Skeletal muscle tissue (tissue), 4 donors: Measurements from ENCODE around the gene ADIRF. TPM values are rescaled to one million over a fixed set of nuclear protein-coding genes. Genes with fewer than 3 reads are reported as not detected.
A peak's percentile ranks its signal among the peaks of the same experiment; 100 is the strongest.
"Not testable (repeated sequence)": the region's sequence is repeated elsewhere in the genome, so short reads cannot be mapped to it uniquely, and the experiment has no call there.

ENCODE experiments used
- H3K27ac ChIP-seq: one replicate; pipeline ENCODE4 v1.7.0; 2013; ENCODE audit warnings: mild to moderate bottlenecking, low read depth, low read length, inconsistent platforms
- H3K27me3 ChIP-seq, 3 donors: one replicate each; pipeline ENCODE4 v1.7.0; 2013; ENCODE audit warnings: low read length in 3 of 3; ENCODE audit not compliant: control insufficient read depth in 3 of 3, insufficient read depth in 3 of 3
- H3K36me3 ChIP-seq, 3 donors: one replicate each; pipeline ENCODE4 v1.7.0; 2013; ENCODE audit warnings: low read length in 3 of 3; ENCODE audit not compliant: control insufficient read depth in 3 of 3, insufficient read depth in 3 of 3
- H3K4me1 ChIP-seq, 3 donors: one replicate each; pipeline ENCODE4 v1.7.0; 2013; ENCODE audit warnings: low read length in 3 of 3, mild to moderate bottlenecking in 3 of 3; ENCODE audit not compliant: control insufficient read depth in 3 of 3, insufficient read depth in 3 of 3
- H3K4me3 ChIP-seq, 3 donors: one replicate each; pipeline ENCODE4 v1.7.0; 2013; ENCODE audit warnings: low read length in 3 of 3
- H3K9ac ChIP-seq, 3 donors: one replicate each; pipeline ENCODE4 v1.7.0; 2013; ENCODE audit warnings: low read length in 3 of 3, mild to moderate bottlenecking in 3 of 3, moderate library complexity in 2 of 3, low read depth in 1 of 3
- H3K9me3 ChIP-seq, 3 donors: one replicate each; pipeline ENCODE4 v1.7.0; 2013; ENCODE audit warnings: low read length in 3 of 3; ENCODE audit not compliant: control insufficient read depth in 3 of 3
- total RNA-seq: library from RNA; depleted of rRNA; stranded (reverse); fragments of >200 nt; gene quantifications from one replicate; pipeline ENCODE4 v1.2.3, GENCODE V29; 2014
- donor health status: Osteomylitis.

Gene ADIRF
- total RNA-seq, 1 donor from 2014 or later = 11.5 TPM

DNA sequence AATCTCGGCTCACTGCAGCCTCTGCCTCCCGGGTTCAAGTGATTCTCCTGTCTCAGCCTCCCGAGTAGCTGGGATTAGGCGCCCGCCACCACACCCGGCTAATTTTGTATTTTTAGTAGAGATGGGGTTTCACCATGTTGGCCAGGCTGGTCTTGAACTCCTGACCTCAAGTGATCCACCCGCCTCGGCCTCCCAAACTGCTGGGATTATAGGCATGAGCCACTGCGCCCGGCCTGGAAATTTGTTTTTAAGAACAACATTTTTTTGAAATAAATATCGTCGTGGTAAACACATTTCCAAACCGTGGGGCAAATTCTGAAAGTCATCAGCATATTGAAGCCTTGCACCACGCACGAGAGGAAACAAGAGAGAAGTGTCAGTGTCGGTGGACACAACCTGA, 28.2 kb upstream of the ADIRF start:
- Histone ChIP-seq H3K4me1 (peaks cover 21 to 39% (median 23%) of the 10 kb centered on the region in 3 donors), H3K36me3 (peaks cover 0 to 18% (median 7%) of the 10 kb centered on the region in 3 donors)
- H3K4me3 ChIP-seq, H3K27me3 ChIP-seq, H3K9me3 ChIP-seq, H3K27ac ChIP-seq, H3K9ac ChIP-seq: not testable (repeated sequence)

- Histone ChIP-seq H3K27me3 (peaks cover 0 to 7% (median 3%) of the 10 kb centered on the region in 3 donors), H3K27ac (no peak overlapping the region), H3K9me3 (no peaks in the 10 kb centered on the region), H3K4me1 (peaks cover 27 to 45% (median 29%) of the 10 kb centered on the region in 3 donors), H3K4me3 (no peak overlapping the region), H3K36me3 (peaks cover 0 to 18% (median 7%) of the 10 kb centered on the region in 3 donors), H3K9ac (no peak overlapping the region)
Measured at GRCh38 chr10:86940677-86941076, 27.6 kb upstream of the ADIRF start.

GRCh38 chr10:86941426-86941825, 26.9 kb upstream of the ADIRF start:
- H3K9ac ChIP-seq = no peak overlapping the region
- H3K4me3 ChIP-seq = no peak overlapping the region
- peaks cover 3 to 9% (median 7%) of the 10 kb centered on the region in 3 donors for H3K27me3 ChIP-seq
- H3K36me3 ChIP-seq = peaks cover 0 to 17% (median 5%) of the 10 kb centered on the region in 3 donors
- H3K4me1 ChIP-seq = peaks cover 34 to 52% (median 36%) of the 10 kb centered on the region in 3 donors
- no peaks in the 10 kb centered on the region for H3K9me3 ChIP-seq
- H3K27ac ChIP-seq = no peak overlapping the region

DNA sequence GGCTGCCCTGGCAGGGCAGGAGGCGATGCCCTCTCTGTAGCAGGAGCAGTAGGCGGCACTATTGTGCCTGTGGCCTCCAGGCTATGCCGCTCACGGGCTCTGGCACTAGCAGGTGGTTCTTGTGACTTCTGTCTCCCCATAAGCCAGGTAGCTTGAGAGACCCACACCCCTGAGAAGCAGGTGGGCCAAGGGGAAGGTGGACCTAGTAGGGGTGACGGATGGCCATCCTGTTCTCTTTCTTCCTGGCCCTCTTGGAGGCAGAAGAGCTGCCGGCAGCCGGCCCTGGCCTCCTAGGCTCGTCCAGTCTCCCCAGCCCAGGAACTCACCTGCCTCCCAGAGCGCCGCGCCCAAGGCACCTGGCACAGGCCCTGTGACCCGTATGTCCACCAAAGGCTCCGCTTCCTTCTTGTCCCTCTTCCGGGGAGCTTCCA, 26.3 kb upstream of the ADIRF start:
- Histone ChIP-seq H3K4me3 (no peak overlapping the region), H3K27me3 (peaks cover 4 to 13% (median 7%) of the 10 kb centered on the region in 3 donors), H3K9ac (peak overlapping the region in 1 of 3 donors; percentile 25), H3K4me1 (peaks cover 40 to 54% (median 41%) of the 10 kb centered on the region in 3 donors), H3K27ac (no peak overlapping the region), H3K9me3 (no peaks in the 10 kb centered on the region), H3K36me3 (peaks cover 0 to 14% (median 5%) of the 10 kb centered on the region in 3 donors)

DNA sequence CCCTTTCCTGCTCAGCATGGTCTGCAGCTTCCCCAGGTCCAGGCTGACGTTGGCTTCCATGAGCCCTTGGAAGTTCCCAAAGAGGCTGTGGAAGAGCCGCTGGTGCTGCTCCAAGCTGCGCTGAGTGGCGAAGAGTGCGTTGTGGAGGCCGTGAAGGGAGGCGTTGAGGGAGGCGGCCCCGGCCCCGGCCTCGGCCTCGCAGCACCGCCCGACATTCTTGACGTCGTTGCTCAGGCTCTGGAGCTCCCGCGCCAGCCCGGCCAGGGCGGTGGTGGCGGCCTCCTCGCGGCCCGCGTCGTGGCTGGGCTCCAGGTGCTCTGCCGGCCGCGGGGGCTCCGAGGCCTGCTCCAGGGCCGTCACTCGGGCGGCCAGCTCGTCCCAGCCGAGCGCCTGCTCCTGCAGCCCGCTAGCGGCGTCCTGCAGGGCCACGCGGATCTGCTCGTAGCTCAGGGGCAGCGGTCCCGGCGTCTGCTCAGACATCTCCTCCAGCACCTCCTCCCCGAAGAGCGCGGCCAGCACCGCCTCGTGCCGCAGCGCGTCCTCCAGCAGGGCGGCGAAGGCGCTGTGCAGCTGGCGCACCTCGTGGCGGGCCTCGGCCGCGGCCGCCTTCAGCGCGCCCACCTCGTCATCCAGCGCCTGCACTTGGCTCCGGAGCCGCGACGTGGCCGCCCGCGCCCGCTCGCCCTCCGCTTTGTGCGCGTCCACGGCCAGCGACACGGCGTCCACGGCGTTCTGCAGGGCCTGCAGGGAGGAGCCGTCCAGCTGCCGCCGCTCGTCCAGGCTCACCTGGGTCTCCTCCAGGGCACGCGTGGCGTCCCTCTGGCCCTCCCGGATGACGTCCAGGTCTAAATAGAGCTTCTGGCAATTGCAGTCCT, 25.6 kb upstream of the ADIRF start:
- H3K4me3 ChIP-seq = no peak overlapping the region
- no peak overlapping the region for H3K27ac ChIP-seq
- H3K9ac ChIP-seq = no peak overlapping the region
- H3K9me3 ChIP-seq = no peaks in the 10 kb centered on the region
- peaks cover 0 to 14% (median 5%) of the 10 kb centered on the region in 3 donors for H3K36me3 ChIP-seq
- peaks cover 40 to 48% (median 41%) of the 10 kb centered on the region in 3 donors for H3K4me1 ChIP-seq
- H3K27me3 ChIP-seq = peaks cover 4 to 13% (median 7%) of the 10 kb centered on the region in 3 donors

GRCh38 chr10:86943316-86944030, 24.8 kb upstream of the ADIRF start:
- H3K9ac ChIP-seq = peak overlapping the region in 1 of 3 donors; percentile 8
- no peak overlapping the region for H3K4me3 ChIP-seq
- no peaks in the 10 kb centered on the region for H3K9me3 ChIP-seq
- no peak overlapping the region for H3K27ac ChIP-seq
- peaks cover 4 to 13% (median 7%) of the 10 kb centered on the region in 3 donors for H3K27me3 ChIP-seq
- H3K4me1 ChIP-seq = peaks cover 40 to 46% (median 41%) of the 10 kb centered on the region in 3 donors
- peaks cover 0 to 12% (median 5%) of the 10 kb centered on the region in 3 donors for H3K36me3 ChIP-seq

GRCh38 chr10:86944031-86944419, 24.3 kb upstream of the ADIRF start:
- H3K27ac ChIP-seq = no peak overlapping the region
- no peak overlapping the region for H3K9ac ChIP-seq
- H3K27me3 ChIP-seq = peaks cover 4 to 13% (median 7%) of the 10 kb centered on the region in 3 donors
- no peak overlapping the region for H3K4me3 ChIP-seq
- no peaks in the 10 kb centered on the region for H3K9me3 ChIP-seq
- peaks cover 40 to 46% (median 41%) of the 10 kb centered on the region in 3 donors for H3K4me1 ChIP-seq
- peaks cover 0 to 12% (median 5%) of the 10 kb centered on the region in 3 donors for H3K36me3 ChIP-seq

GRCh38 chr10:86944471-86944870, 23.8 kb upstream of the ADIRF start:
- Histone ChIP-seq H3K36me3 (peaks cover 0 to 12% (median 5%) of the 10 kb centered on the region in 3 donors), H3K27me3 (peaks cover 4 to 13% (median 7%) of the 10 kb centered on the region in 3 donors), H3K4me3 (no peak overlapping the region), H3K27ac (no peak overlapping the region), H3K4me1 (peaks cover 39 to 45% (median 41%) of the 10 kb centered on the region in 3 donors), H3K9me3 (no peaks in the 10 kb centered on the region), H3K9ac (no peak overlapping the region)

- H3K36me3 ChIP-seq = peaks cover 0 to 12% (median 5%) of the 10 kb centered on the region in 3 donors
- no peak overlapping the region for H3K27ac ChIP-seq
- H3K9me3 ChIP-seq = no peaks in the 10 kb centered on the region
- peaks cover 4 to 13% (median 7%) of the 10 kb centered on the region in 3 donors for H3K27me3 ChIP-seq
- peak overlapping the region in 1 of 3 donors; percentile 22 for H3K4me3 ChIP-seq
- peaks cover 37 to 41% (median 37%) of the 10 kb centered on the region in 3 donors for H3K4me1 ChIP-seq
- H3K9ac ChIP-seq = peak overlapping the region in 1 of 3 donors; percentile 25
Measured at GRCh38 chr10:86944907-86945306, 23.4 kb upstream of the ADIRF start.
